Cardiac fibroblast (primary cell): ENCODE data around the gene MACF1.

Source experiments
- DNase-seq, 2 donors: peaks; one replicate each; pipeline versions ENCODE4 v3.0.0 to v3.0.0-alpha.2; 2010; ENCODE audit warnings: low read depth in 2 of 2
- H3K4me3 ChIP-seq, 2 donors: replicated peaks in 1 of 2; 1 replicate in 1 of 2; 2 replicates in 1 of 2; pipeline ENCODE4 v1.5.1; 2011; ENCODE audit warnings: low read depth in 2 of 2, low read length in 2 of 2, mild to moderate bottlenecking in 2 of 2, moderate library complexity in 1 of 2
- CTCF ChIP-seq: IDR thresholded peaks from one replicate; pipeline ENCODE4 v1.5.1; 2011; ENCODE audit warnings: low read depth, mild to moderate bottlenecking, low read length, inconsistent platforms

Gene MACF1

GRCh38 chr1:39425634-39426033 is 221.1 kb downstream of the MACF1 start:
- no peak for TF ChIP-seq CTCF
- no peak for DNase-seq
- no peak overlapping the region for H3K4me3 ChIP-seq

- DNase-seq = no peak
- no peak for TF ChIP-seq CTCF
- no peak overlapping the region for H3K4me3 ChIP-seq
Measured at GRCh38 chr1:39426346-39426745, 221.9 kb downstream of the MACF1 start.

- H3K4me3 ChIP-seq = no peak overlapping the region
- peak in 1 of 2 donors; percentile 32 for DNase-seq
- TF ChIP-seq CTCF = no peak
Measured at GRCh38 chr1:39427374-39427773, 222.9 kb downstream of the MACF1 start.

GRCh38 chr1:39427912-39428311 is 223.4 kb downstream of the MACF1 start:
- DNase-seq = no peak
- no peak for TF ChIP-seq CTCF
- no peak overlapping the region for H3K4me3 ChIP-seq

- H3K4me3 ChIP-seq = no peak overlapping the region
- DNase-seq = peak in 1 of 2 donors; percentile 60
- no peak for TF ChIP-seq CTCF
Measured at GRCh38 chr1:39431927-39432326, 227.4 kb downstream of the MACF1 start.

- no peak overlapping the region for H3K4me3 ChIP-seq
- no peak for TF ChIP-seq CTCF
- DNase-seq = peak; percentile 15 to 40
Measured at GRCh38 chr1:39434797-39435395, 230.4 kb downstream of the MACF1 start.

GRCh38 chr1:39435597-39435996 is 231.1 kb downstream of the MACF1 start:
- no peak for DNase-seq
- no peak overlapping the region for H3K4me3 ChIP-seq
- no peak for TF ChIP-seq CTCF
